SK-N-SH treated with all-trans-retinoic acid at 6 μM for 48 hours (cell line): ENCODE results near the gene ESYT2.

Source experiments
- ATAC-seq: fragments of 200-7000 bp; cut with Tn5 transposase; 3 replicates; pipeline ENCODE4 v1.9.1; 2020; ENCODE audit warnings: mild to moderate bottlenecking, moderate library complexity
- ARNTL ChIP-seq: fragments of 450-650 bp; formaldehyde crosslinking; IDR thresholded peaks from 2 replicates; pipeline ENCODE4 v1.5.0; 2020; ENCODE audit warnings: low read depth, mild to moderate bottlenecking, moderate library complexity, borderline replicate concordance
- CSDC2 ChIP-seq: fragments of 250-450 bp; sonication (Bioruptor Pico); IDR thresholded peaks from 2 replicates; pipeline ENCODE4 v1.5.0; 2020; ENCODE audit warnings: mild to moderate bottlenecking, moderate library complexity
- ESRRG ChIP-seq: fragments of 250-450 bp; sonication (Bioruptor Pico); IDR thresholded peaks from 2 replicates; pipeline ENCODE4 v1.6.1; 2021; ENCODE audit warnings: mild to moderate bottlenecking
- GLIS3 ChIP-seq: fragments of 250-450 bp; sonication (Bioruptor Pico); IDR thresholded peaks from 2 replicates; pipeline ENCODE4 v1.5.0; 2020; ENCODE audit warnings: mild to moderate bottlenecking, moderate library complexity
- ISL1 ChIP-seq: fragments of 250-450 bp; sonication (Bioruptor Pico); IDR thresholded peaks from 2 replicates; pipeline ENCODE4 v2.1.2; 2022; ENCODE audit warnings: mild to moderate bottlenecking, moderate library complexity
- PPARA ChIP-seq: fragments of 250-450 bp; sonication (Bioruptor Pico); IDR thresholded peaks from 2 replicates; pipeline ENCODE4 v1.5.0; 2020; ENCODE audit warnings: mild to moderate bottlenecking, borderline replicate concordance
- RARB ChIP-seq: fragments of 250-450 bp; sonication (Bioruptor Pico); IDR thresholded peaks from 2 replicates; pipeline ENCODE4 v1.8.0; 2021; ENCODE audit warnings: mild to moderate bottlenecking, moderate library complexity
- SNAI2 ChIP-seq: fragments of 250-450 bp; sonication (Bioruptor Pico); IDR thresholded peaks from 2 replicates; pipeline ENCODE4 v1.5.0; 2020; ENCODE audit warnings: mild to moderate bottlenecking, moderate library complexity
- TCF4 ChIP-seq: fragments of 250-450 bp; sonication (Bioruptor Pico); IDR thresholded peaks from 2 replicates; pipeline ENCODE4 v1.8.0; 2021; ENCODE audit warnings: mild to moderate bottlenecking, moderate library complexity, borderline replicate concordance
- TOX ChIP-seq: fragments of 250-450 bp; sonication (Bioruptor Pico); IDR thresholded peaks from 2 replicates; pipeline ENCODE4 v1.8.0; 2021; ENCODE audit warnings: mild to moderate bottlenecking, moderate library complexity, borderline replicate concordance
- ZC3H10 ChIP-seq: fragments of 250-450 bp; sonication (Bioruptor Pico); IDR thresholded peaks from 2 replicates; pipeline ENCODE4 v1.5.1; 2021; ENCODE audit warnings: mild to moderate bottlenecking, moderate library complexity
- ZNF8 ChIP-seq: fragments of 450-650 bp; formaldehyde crosslinking; IDR thresholded peaks from 2 replicates; pipeline ENCODE4 v1.5.0; 2020; ENCODE audit warnings: mild to moderate bottlenecking, moderate library complexity
- TF ChIP-seq, protein P1 (sequence below): fragments of 250-450 bp; sonication (Bioruptor Pico); IDR thresholded peaks from 2 replicates; pipeline ENCODE4 v1.5.0; 2020; ENCODE audit warnings: mild to moderate bottlenecking, moderate library complexity
- TF ChIP-seq, protein P2 (sequence below): fragments of 250-450 bp; sonication (Bioruptor Pico); IDR thresholded peaks from 2 replicates; pipeline ENCODE4 v1.8.0; 2021; ENCODE audit warnings: low read depth, mild to moderate bottlenecking, moderate library complexity, borderline replicate concordance
- TF ChIP-seq, protein P3 (sequence below): fragments of 250-450 bp; sonication (Bioruptor Pico); IDR thresholded peaks from 2 replicates; pipeline ENCODE4 v1.5.1; 2021; ENCODE audit warnings: mild to moderate bottlenecking, moderate library complexity
- TF ChIP-seq, protein P4 (sequence below): fragments of 250-450 bp; sonication (Bioruptor Pico); IDR thresholded peaks from 2 replicates; pipeline ENCODE4 v1.8.0; 2020; ENCODE audit warnings: mild to moderate bottlenecking, moderate library complexity, borderline replicate concordance

Gene ESYT2

DNA sequence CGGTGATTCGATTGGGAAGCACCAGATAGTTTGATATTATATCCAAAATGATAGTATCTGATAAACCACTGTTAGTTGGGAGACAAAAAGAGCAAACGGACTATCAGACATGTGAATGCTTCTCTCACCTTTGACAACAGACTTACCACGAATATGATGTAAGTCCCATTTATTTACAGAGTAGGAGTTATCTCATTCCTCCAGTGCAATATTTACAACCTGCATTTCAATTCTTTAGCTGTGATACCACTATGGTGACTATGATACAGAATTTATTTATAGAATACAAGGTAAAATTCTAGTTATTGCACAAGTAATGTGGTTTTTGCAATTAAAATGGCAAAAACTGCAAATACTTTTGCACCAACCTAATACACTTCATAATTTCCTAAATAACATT lies 61.6 kb downstream of the ESYT2 start:
- no peak for ATAC-seq
- TF ChIP-seq, protein P1, sequence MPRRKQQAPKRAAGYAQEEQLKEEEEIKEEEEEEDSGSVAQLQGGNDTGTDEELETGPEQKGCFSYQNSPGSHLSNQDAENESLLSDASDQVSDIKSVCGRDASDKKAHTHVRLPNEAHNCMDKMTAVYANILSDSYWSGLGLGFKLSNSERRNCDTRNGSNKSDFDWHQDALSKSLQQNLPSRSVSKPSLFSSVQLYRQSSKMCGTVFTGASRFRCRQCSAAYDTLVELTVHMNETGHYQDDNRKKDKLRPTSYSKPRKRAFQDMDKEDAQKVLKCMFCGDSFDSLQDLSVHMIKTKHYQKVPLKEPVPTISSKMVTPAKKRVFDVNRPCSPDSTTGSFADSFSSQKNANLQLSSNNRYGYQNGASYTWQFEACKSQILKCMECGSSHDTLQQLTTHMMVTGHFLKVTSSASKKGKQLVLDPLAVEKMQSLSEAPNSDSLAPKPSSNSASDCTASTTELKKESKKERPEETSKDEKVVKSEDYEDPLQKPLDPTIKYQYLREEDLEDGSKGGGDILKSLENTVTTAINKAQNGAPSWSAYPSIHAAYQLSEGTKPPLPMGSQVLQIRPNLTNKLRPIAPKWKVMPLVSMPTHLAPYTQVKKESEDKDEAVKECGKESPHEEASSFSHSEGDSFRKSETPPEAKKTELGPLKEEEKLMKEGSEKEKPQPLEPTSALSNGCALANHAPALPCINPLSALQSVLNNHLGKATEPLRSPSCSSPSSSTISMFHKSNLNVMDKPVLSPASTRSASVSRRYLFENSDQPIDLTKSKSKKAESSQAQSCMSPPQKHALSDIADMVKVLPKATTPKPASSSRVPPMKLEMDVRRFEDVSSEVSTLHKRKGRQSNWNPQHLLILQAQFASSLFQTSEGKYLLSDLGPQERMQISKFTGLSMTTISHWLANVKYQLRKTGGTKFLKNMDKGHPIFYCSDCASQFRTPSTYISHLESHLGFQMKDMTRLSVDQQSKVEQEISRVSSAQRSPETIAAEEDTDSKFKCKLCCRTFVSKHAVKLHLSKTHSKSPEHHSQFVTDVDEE (CRISPR knock-in tag), result no peak
- TF ChIP-seq, protein P2, sequence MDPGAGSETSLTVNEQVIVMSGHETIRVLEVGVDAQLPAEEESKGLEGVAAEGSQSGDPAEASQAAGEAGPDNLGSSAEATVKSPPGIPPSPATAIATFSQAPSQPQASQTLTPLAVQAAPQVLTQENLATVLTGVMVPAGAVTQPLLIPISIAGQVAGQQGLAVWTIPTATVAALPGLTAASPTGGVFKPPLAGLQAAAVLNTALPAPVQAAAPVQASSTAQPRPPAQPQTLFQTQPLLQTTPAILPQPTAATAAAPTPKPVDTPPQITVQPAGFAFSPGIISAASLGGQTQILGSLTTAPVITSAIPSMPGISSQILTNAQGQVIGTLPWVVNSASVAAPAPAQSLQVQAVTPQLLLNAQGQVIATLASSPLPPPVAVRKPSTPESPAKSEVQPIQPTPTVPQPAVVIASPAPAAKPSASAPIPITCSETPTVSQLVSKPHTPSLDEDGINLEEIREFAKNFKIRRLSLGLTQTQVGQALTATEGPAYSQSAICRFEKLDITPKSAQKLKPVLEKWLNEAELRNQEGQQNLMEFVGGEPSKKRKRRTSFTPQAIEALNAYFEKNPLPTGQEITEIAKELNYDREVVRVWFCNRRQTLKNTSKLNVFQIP (CRISPR knock-in tag), result no peak
- TF ChIP-seq TOX (no peak), ARNTL (CRISPR knock-in tag) (no peak), CSDC2 (no peak), SNAI2 (CRISPR knock-in tag) (no peak)

DNA sequence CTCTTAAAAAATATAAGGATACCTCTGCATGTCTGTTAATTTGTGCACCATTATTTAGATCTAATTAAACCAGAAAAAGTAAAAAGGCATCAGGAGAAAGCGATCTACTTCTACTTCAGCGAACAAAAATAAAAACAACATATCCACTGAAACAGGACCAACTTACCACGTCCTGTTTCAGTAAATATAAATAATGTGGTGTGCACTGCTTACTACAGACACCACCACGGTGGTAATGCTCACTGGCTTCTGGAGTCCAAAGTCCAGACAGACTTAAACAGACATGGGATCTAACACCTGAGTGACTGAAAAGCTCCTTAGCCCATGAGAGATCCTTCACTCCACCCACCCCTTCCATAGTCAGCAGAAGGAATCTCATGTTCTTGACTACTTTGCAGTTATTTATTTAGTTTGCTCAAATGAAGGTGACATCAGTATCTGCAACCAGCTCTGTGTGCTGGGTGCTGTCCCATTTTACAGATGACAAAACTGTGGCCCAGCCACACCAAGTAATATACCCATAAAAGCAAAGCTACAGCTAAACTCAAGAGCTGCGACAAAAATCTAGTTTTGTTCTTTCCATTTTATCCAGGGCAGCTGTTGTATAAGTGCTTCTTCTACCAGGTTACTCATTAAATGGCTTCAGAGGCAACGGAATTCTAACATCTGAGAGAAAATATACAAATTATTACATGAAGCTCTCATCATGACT lies 62.6 kb downstream of the ESYT2 start:
- ATAC-seq, result no peak
- TF ChIP-seq, protein P1 (CRISPR knock-in tag), result no peak
- TF ChIP-seq GLIS3 (CRISPR knock-in tag), result no peak
- TF ChIP-seq PPARA (CRISPR knock-in tag), result no peak
- no peak for TF ChIP-seq ESRRG (CRISPR knock-in tag)
- no peak for TF ChIP-seq ZC3H10 (CRISPR knock-in tag)
- TF ChIP-seq CSDC2, result no peak
- TF ChIP-seq ZNF8 (CRISPR knock-in tag), result no peak
- TF ChIP-seq, protein P3, sequence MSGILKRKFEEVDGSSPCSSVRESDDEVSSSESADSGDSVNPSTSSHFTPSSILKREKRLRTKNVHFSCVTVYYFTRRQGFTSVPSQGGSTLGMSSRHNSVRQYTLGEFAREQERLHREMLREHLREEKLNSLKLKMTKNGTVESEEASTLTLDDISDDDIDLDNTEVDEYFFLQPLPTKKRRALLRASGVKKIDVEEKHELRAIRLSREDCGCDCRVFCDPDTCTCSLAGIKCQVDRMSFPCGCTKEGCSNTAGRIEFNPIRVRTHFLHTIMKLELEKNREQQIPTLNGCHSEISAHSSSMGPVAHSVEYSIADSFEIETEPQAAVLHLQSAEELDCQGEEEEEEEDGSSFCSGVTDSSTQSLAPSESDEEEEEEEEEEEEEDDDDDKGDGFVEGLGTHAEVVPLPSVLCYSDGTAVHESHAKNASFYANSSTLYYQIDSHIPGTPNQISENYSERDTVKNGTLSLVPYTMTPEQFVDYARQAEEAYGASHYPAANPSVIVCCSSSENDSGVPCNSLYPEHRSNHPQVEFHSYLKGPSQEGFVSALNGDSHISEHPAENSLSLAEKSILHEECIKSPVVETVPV (CRISPR knock-in tag), result no peak
- TF ChIP-seq, protein P4, sequence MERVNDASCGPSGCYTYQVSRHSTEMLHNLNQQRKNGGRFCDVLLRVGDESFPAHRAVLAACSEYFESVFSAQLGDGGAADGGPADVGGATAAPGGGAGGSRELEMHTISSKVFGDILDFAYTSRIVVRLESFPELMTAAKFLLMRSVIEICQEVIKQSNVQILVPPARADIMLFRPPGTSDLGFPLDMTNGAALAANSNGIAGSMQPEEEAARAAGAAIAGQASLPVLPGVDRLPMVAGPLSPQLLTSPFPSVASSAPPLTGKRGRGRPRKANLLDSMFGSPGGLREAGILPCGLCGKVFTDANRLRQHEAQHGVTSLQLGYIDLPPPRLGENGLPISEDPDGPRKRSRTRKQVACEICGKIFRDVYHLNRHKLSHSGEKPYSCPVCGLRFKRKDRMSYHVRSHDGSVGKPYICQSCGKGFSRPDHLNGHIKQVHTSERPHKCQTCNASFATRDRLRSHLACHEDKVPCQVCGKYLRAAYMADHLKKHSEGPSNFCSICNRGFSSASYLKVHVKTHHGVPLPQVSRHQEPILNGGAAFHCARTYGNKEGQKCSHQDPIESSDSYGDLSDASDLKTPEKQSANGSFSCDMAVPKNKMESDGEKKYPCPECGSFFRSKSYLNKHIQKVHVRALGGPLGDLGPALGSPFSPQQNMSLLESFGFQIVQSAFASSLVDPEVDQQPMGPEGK, result no peak
- TF ChIP-seq ARNTL (CRISPR knock-in tag), result no peak
- TF ChIP-seq, protein P2 (CRISPR knock-in tag), result no peak

DNA sequence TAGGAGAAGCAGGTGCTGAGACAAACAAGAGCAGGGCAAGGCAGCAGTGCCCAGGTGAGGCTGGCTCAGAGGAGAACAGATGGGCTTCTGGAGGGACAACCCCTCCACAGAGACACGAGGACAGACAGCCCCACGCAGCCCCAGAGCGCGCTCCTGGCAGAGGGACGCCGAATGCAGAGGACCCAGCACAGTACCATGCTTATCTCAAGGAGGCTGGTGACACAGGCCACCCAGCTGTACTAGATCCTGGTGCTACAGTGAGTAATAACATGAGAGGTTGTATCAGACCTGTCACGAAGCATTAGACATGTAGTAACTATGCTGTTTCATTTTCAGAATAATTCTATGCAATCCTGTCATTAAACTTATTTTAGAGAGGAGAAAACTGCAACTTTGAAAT lies 64.3 kb downstream of the ESYT2 start:
- no peak for ATAC-seq
- TF ChIP-seq CSDC2, result no peak
- TF ChIP-seq ZC3H10 (CRISPR knock-in tag), result no peak
- TF ChIP-seq TCF4 (CRISPR knock-in tag), result no peak
- TF ChIP-seq, protein P2 (CRISPR knock-in tag), result no peak
- TF ChIP-seq, protein P3 (CRISPR knock-in tag), result no peak
- TF ChIP-seq, protein P1 (CRISPR knock-in tag), result no peak
- no peak for TF ChIP-seq RARB (CRISPR knock-in tag)
- no peak for TF ChIP-seq ARNTL (CRISPR knock-in tag)
- no peak for TF ChIP-seq ISL1 (CRISPR knock-in tag)
